Glomerular endothelial cell (primary cell): ENCODE results near the gene TBC1D1. TPM values are rescaled to one million over a fixed set of nuclear protein-coding genes. Genes with fewer than 3 reads are reported as not detected.
A peak's percentile ranks its signal among the peaks of the same experiment; 100 is the strongest.
"Not testable (repeated sequence)": the region's sequence is repeated elsewhere in the genome, so short reads cannot be mapped to it uniquely, and the experiment has no call there.

Experiments used
- DNase-seq: peaks from one replicate; pipeline ENCODE4 v3.0.0-alpha.2; 2011; ENCODE audit warnings: low read depth, low spot score; ENCODE audit errors: extremely low read depth
- total RNA-seq: library from RNA; depleted of rRNA; stranded (reverse); fragments of >200 nt; gene quantifications from 2 replicates; pipeline ENCODE4 v1.2.3, GENCODE V29; 2015

The TBC1D1 gene
- total RNA-seq, 1 donor from 2014 or later = 133 TPM

GRCh38 chr4:37960679-37961450, 70.0 kb downstream of the TBC1D1 start:
- DNase-seq = no peak

- DNase-seq = no peak
Measured at GRCh38 chr4:37964734-37965457, 74.0 kb downstream of the TBC1D1 start.

GRCh38 chr4:37966044-37966443, 75.2 kb downstream of the TBC1D1 start:
- DNase-seq = no peak

- DNase-seq = no peak
Measured at GRCh38 chr4:37967736-37968135, 76.9 kb downstream of the TBC1D1 start.

- no peak for DNase-seq
Measured at GRCh38 chr4:37968747-37969146, 77.9 kb downstream of the TBC1D1 start.

- peak; percentile 45 for DNase-seq
Measured at GRCh38 chr4:37970702-37971101, 79.8 kb downstream of the TBC1D1 start.

GRCh38 chr4:37971202-37971601, 80.3 kb downstream of the TBC1D1 start:
- no peak for DNase-seq

GRCh38 chr4:37973441-37973840, 82.6 kb downstream of the TBC1D1 start:
- no peak for DNase-seq

- DNase-seq = not testable (repeated sequence)
Measured at GRCh38 chr4:37975321-37975822, 84.5 kb downstream of the TBC1D1 start.

GRCh38 chr4:37976507-37976906, 85.6 kb downstream of the TBC1D1 start:
- DNase-seq = no peak

GRCh38 chr4:37976991-37977470, 86.1 kb downstream of the TBC1D1 start:
- DNase-seq = no peak

GRCh38 chr4:37977471-37978247, 86.8 kb downstream of the TBC1D1 start:
- DNase-seq = peak; percentile 22

- DNase-seq = no peak
Measured at GRCh38 chr4:37978248-37978924, 87.5 kb downstream of the TBC1D1 start.

- DNase-seq = no peak
Measured at GRCh38 chr4:37980246-37980645, 89.4 kb downstream of the TBC1D1 start.

GRCh38 chr4:37981425-37981824, 90.5 kb downstream of the TBC1D1 start:
- DNase-seq = no peak

GRCh38 chr4:37981844-37982720, 91.2 kb downstream of the TBC1D1 start:
- no peak for DNase-seq

- no peak for DNase-seq
Measured at GRCh38 chr4:37982736-37983135, 91.9 kb downstream of the TBC1D1 start.

GRCh38 chr4:37983951-37984350, 93.1 kb downstream of the TBC1D1 start:
- no peak for DNase-seq

GRCh38 chr4:37985730-37986275, 94.9 kb downstream of the TBC1D1 start:
- DNase-seq = no peak
